ENCODE results near the gene GEN1. TPM values are rescaled to one million over a fixed set of nuclear protein-coding genes. Genes with fewer than 3 reads are reported as not detected.

Gene GEN1
- total and polyA plus RNA-seq, 2 of the 4 experiments (the other 2 are of a cell fraction) = 7.9 to 8.3 TPM

- Histone ChIP-seq H2BK20ac (ENCODE audit: low read depth, low read length) (no peak overlapping the region), H3K23ac (ENCODE audit: low read depth, low read length) (no peak overlapping the region), H3K9me3 (ENCODE audit: control insufficient read depth, insufficient read depth, low read length) (no peaks in the 10 kb centered on the region), H2BK120ac (ENCODE audit: low read depth, low read length) (no peak overlapping the region), H4K8ac (ENCODE audit: low read depth in 2 of 2, low read length in 2 of 2) (no peak overlapping the region), H3K4ac (ENCODE audit: low read depth, low read length) (no peak overlapping the region), H3K4me1 (ENCODE audit: control insufficient read depth, insufficient read depth, low read length) (no peaks in the 10 kb centered on the region), H3K14ac (replicated peaks; ENCODE audit: low read depth, low read length) (no peak overlapping the region), H3K36me3 (ENCODE audit: control insufficient read depth, insufficient read depth, low read length) (peaks cover 2% of the 10 kb centered on the region; the same call in 1 of the 2 replicates), H3K18ac (ENCODE audit: low read depth, low read length) (no peak overlapping the region), H2BK15ac (ENCODE audit: low read depth, low read length) (no peak overlapping the region), H3K79me1 (ENCODE audit: low read depth in 1 of 2, low read length in 2 of 2) (peaks cover 0 to 10% of the 10 kb centered on the region in 2 experiments; a peak in 3 of 4 replicates), H3K27me3 (ENCODE audit: control insufficient read depth, insufficient read depth, low read length) (no peaks in the 10 kb centered on the region), H2AK5ac (ENCODE audit: low read depth, low read length) (no peak overlapping the region), H3K27ac (ENCODE audit: insufficient read depth, low read length) (no peak overlapping the region), H4K5ac (ENCODE audit: low read depth, low read length) (no peak overlapping the region), H4K91ac (ENCODE audit: insufficient read depth, low read depth, low read length) (no peak overlapping the region), H3K9ac (ENCODE audit: low read depth, low read length) (no peak overlapping the region), H3K4me3 (ENCODE audit: insufficient read depth, low read depth, low read length) (no peak overlapping the region), H3K56ac (ENCODE audit: extremely low read depth, insufficient read depth, low read length) (no peak overlapping the region), H2BK5ac (ENCODE audit: low read depth, low read length, poor library complexity, severe bottlenecking) (no peak overlapping the region), H2AFZ (replicated peaks; ENCODE audit: low read length, poor library complexity) (no peak overlapping the region), H2AK9ac (replicated peaks; ENCODE audit: low read depth, low read length, poor library complexity) (no peak overlapping the region), H3K9me1 (ENCODE audit: insufficient read depth, low read length) (no peaks in the 10 kb centered on the region; the same call in 1 of the 2 replicates), H3K4me2 (ENCODE audit: low read depth, low read length) (no peak overlapping the region), H4K20me1 (ENCODE audit: insufficient read depth, low read length) (no peaks in the 10 kb centered on the region)
- TF ChIP-seq MXI1 (IDR thresholded peaks at IDR 0.05; ENCODE audit: borderline replicate concordance, low read depth, low read length) (no peak), MAZ (IDR thresholded peaks at IDR 0.05; ENCODE audit: borderline replicate concordance, low read depth, low read length) (no peak)
- intact Hi-C loops (cut with micrococcal nuclease) (no loop called here), in situ Hi-C loops (cut with MboI; ENCODE audit: low sequenced_read_pairs) (no loop called here), dilution Hi-C loops (cut with HindIII; ENCODE audit: low sequenced_read_pairs, unreplicated experiment) (no loop called here)
- ATAC-seq (ENCODE audit: low read depth) (no peak), DNase-seq (no peak)
- no CpG with 5 or more reads among the region's 2 CpGs for WGBS, 2 experiments (ENCODE audit: extremely low coverage in 2 of 2, insufficient read length in 1 of 2)
- ChIA-PET POLR2A (ENCODE audit: unreplicated experiment) (no interaction called here), CTCF (no interaction called here)
- no TSS peak for BruUV-seq (replicated peaks)
Measured at GRCh38 chr2:17765398-17765797, 11.5 kb downstream of the GEN1 start.
